T-cell (primary cell): ENCODE measurements around the gene GRM7. TPM values are rescaled to one million over a fixed set of nuclear protein-coding genes. Genes with fewer than 3 reads are reported as not detected.

Experiments used
- ATAC-seq, 4 experiments: fragments of 200-7000 bp in 3 of 4; fragments of 150-1000 bp in 1 of 4; cut with Tn5 transposase; replicated peaks in 1 of 4; 1 replicate in 3 of 4; 2 replicates in 1 of 4; pipeline ENCODE4 v1.10.0; 2021; ENCODE audit warnings: moderate library complexity in 3 of 4, mild to moderate bottlenecking in 2 of 4, moderate number of reproducible peaks in 1 of 4
- CTCF ChIA-PET, 2 donors: fragments of 300-600 bp; sonication (Branson Sonifier 250); formaldehyde crosslinking; loops; one replicate each; lab custom pipeline; 2022; ENCODE audit warnings: antibody characterized with exemption in 2 of 2; lab: Charles Lee
- POLR2A ChIA-PET, 2 donors: fragments of 300-600 bp; sonication (Branson Sonifier 250); formaldehyde crosslinking; loops; one replicate each; lab custom pipeline; 2022; ENCODE audit warnings: antibody characterized with exemption in 2 of 2; lab: Charles Lee
- DNase-seq, 35 experiments: peaks; one replicate each; pipeline versions ENCODE4 v3.0.0 to v3.0.0-alpha.2; 2013 to 2023
- H3K27ac ChIP-seq: one replicate; pipeline ENCODE4 v1.5.1; 2013; ENCODE audit warnings: low read length
- H3K27me3 ChIP-seq, 2 experiments: replicated peaks in 1 of 2; 1 replicate in 1 of 2; 2 replicates in 1 of 2; pipeline versions ENCODE4 v1.6.1 to v1.7.0; 2013; ENCODE audit warnings: low read length in 1 of 2, mixed read lengths in 1 of 2; ENCODE audit not compliant: control insufficient read depth in 2 of 2, insufficient read depth in 2 of 2; ENCODE audit errors: extremely low read depth in 1 of 2
- H3K36me3 ChIP-seq, 2 donors: 1 replicate in 1 of 2; 2 replicates in 1 of 2; pipeline versions ENCODE4 v1.6.1 to v1.7.0; 2013; ENCODE audit warnings: low read length in 1 of 2; ENCODE audit not compliant: control insufficient read depth in 2 of 2, insufficient read depth in 1 of 2; ENCODE audit errors: extremely low read depth in 1 of 2
- H3K4me1 ChIP-seq, 2 experiments: 1 replicate in 1 of 2; 2 replicates in 1 of 2; pipeline versions ENCODE4 v1.6.1 to v1.7.0; 2013; ENCODE audit warnings: low read length in 2 of 2, mixed read lengths in 1 of 2; ENCODE audit not compliant: insufficient read depth in 2 of 2, control insufficient read depth in 1 of 2; ENCODE audit errors: extremely low read depth in 1 of 2
- H3K4me3 ChIP-seq, 2 donors: 1 replicate in 1 of 2; 2 replicates in 1 of 2; pipeline versions ENCODE4 v1.5.1 to v1.7.0; 2013; ENCODE audit warnings: mild to moderate bottlenecking in 2 of 2, low read length in 1 of 2, moderate library complexity in 1 of 2; ENCODE audit not compliant: control insufficient read depth in 1 of 2; ENCODE audit errors: extremely low read depth in 1 of 2
- H3K9me3 ChIP-seq: 2 replicates; pipeline ENCODE4 v1.7.0; 2013
- H3K27ac Mint-ChIP-seq, 2 donors: one replicate each; pipeline ENCODE4 v1.8.0; 2020 to 2021; ENCODE audit warnings: mild to moderate bottlenecking in 2 of 2, mixed read lengths in 2 of 2
- H3K27me3 Mint-ChIP-seq, 2 donors: one replicate each; pipeline ENCODE4 v1.8.0; 2021 to 2022; ENCODE audit warnings: mixed read lengths in 2 of 2
- H3K36me3 Mint-ChIP-seq: one replicate; pipeline ENCODE4 v1.8.0; 2021; ENCODE audit warnings: mixed read lengths
- H3K4me1 Mint-ChIP-seq, 3 donors: one replicate each; pipeline ENCODE4 v1.8.0; 2020 to 2022; ENCODE audit warnings: mixed read lengths in 3 of 3, mild to moderate bottlenecking in 1 of 3
- H3K4me3 Mint-ChIP-seq, 3 donors: one replicate each; pipeline ENCODE4 v1.8.0; 2020 to 2022; ENCODE audit warnings: mild to moderate bottlenecking in 3 of 3, mixed read lengths in 3 of 3, moderate library complexity in 3 of 3
- H3K9me3 Mint-ChIP-seq, 3 donors: one replicate each; pipeline ENCODE4 v1.8.0; 2020 to 2022; ENCODE audit warnings: mixed read lengths in 3 of 3
- WGBS: methylation state at CpG from one replicate; pipeline ENCODE4 v1.1.5; 2013; ENCODE audit warnings: missing lambda C conversion rate; ENCODE audit not compliant: insufficient coverage; 5-methylcytosine and 5-hydroxymethylcytosine counted together
- total RNA-seq, 35 experiments: library from RNA in 6 of 35; stranded (reverse) in 6 of 35; fragments of 120-200 nt in 1 of 35; gene quantifications; one replicate each; pipeline versions ENCODE4 v1.2.1 to v1.2.4 and lab custom pipeline; 2013 to 2026

The GRM7 gene
- total RNA-seq, 5 donors from 2014 or later (not counting 1 experiment from before 2014, with no cell fraction given), result not detected

GRCh38 chr3:7733933-7734332 is 873.0 kb downstream of the GRM7 start:
- Mint-ChIP-seq H3K27me3 (no peaks in the 10 kb centered on the region), H3K27ac (no peak overlapping the region), H3K36me3 (no peaks in the 10 kb centered on the region), H3K4me1 (no peaks in the 10 kb centered on the region), H3K4me3 (no peak overlapping the region), H3K9me3 (peaks cover 0 to 3% (median 0%) of the 10 kb centered on the region in 3 donors)
- H3K27me3 ChIP-seq, result no peaks in the 10 kb centered on the region
- DNase-seq, result no peak
- no peak for ATAC-seq
- WGBS, result no CpG with 5 or more reads among the region's 1 CpG
- no peak overlapping the region for H3K4me3 ChIP-seq
- H3K9me3 ChIP-seq, result no peaks in the 10 kb centered on the region
- ChIA-PET CTCF (no interaction called here), POLR2A (no interaction called here)
- H3K4me1 ChIP-seq, result no peaks in the 10 kb centered on the region
- H3K36me3 ChIP-seq, result no peaks in the 10 kb centered on the region
- no peak overlapping the region for H3K27ac ChIP-seq

- Mint-ChIP-seq H3K27me3 (no peaks in the 10 kb centered on the region), H3K4me3 (no peak overlapping the region), H3K4me1 (no peaks in the 10 kb centered on the region), H3K27ac (no peak overlapping the region), H3K9me3 (peaks cover 0 to 3% (median 0%) of the 10 kb centered on the region in 3 donors), H3K36me3 (no peaks in the 10 kb centered on the region)
- POLR2A ChIA-PET, result no interaction called here
- no peaks in the 10 kb centered on the region for H3K36me3 ChIP-seq
- H3K9me3 ChIP-seq, result no peaks in the 10 kb centered on the region
- H3K4me3 ChIP-seq, result no peak overlapping the region
- H3K27me3 ChIP-seq, result no peaks in the 10 kb centered on the region
- H3K27ac ChIP-seq, result no peak overlapping the region
- DNase-seq, result no peak
- no peak for ATAC-seq
- no peaks in the 10 kb centered on the region for H3K4me1 ChIP-seq
- CTCF ChIA-PET, result no interaction called here
Measured at GRCh38 chr3:7734456-7734855, 873.5 kb downstream of the GRM7 start.

- no peaks in the 10 kb centered on the region for H3K27me3 Mint-ChIP-seq
- CTCF ChIA-PET, result no interaction called here
Measured at GRCh38 chr3:7737263-7737662, 876.3 kb downstream of the GRM7 start.

GRCh38 chr3:7739754-7740153 is 878.8 kb downstream of the GRM7 start:
- H3K9me3 Mint-ChIP-seq, result peaks cover 3 to 6% (median 6%) of the 10 kb centered on the region in 3 donors
- Histone ChIP-seq H3K36me3 (no peaks in the 10 kb centered on the region), H3K27ac (no peak overlapping the region), H3K4me3 (no peak overlapping the region), H3K9me3 (no peaks in the 10 kb centered on the region), H3K27me3 (no peaks in the 10 kb centered on the region), H3K4me1 (no peaks in the 10 kb centered on the region)
- POLR2A ChIA-PET, result no interaction called here
- no peak overlapping the region for H3K27ac Mint-ChIP-seq
- no CpG with 5 or more reads among the region's 2 CpGs for WGBS
- H3K27me3 Mint-ChIP-seq, result no peaks in the 10 kb centered on the region
- no peak for DNase-seq
- no peaks in the 10 kb centered on the region for H3K4me1 Mint-ChIP-seq
- no peak overlapping the region for H3K4me3 Mint-ChIP-seq
- H3K36me3 Mint-ChIP-seq, result no peaks in the 10 kb centered on the region
- ATAC-seq, result no peak
- CTCF ChIA-PET, result no interaction called here

More at GRCh38 chr3:7737263-7737662, 876.3 kb downstream of the GRM7 start:
- no CpG with 5 or more reads among the region's 1 CpG for WGBS
- no peaks in the 10 kb centered on the region for H3K27me3 ChIP-seq
- no peaks in the 10 kb centered on the region for H3K4me1 Mint-ChIP-seq
- ATAC-seq (no peak), DNase-seq (no peak)
- POLR2A ChIA-PET, result no interaction called here
- H3K9me3 ChIP-seq, result no peaks in the 10 kb centered on the region
- no peak overlapping the region for H3K27ac Mint-ChIP-seq
- no peaks in the 10 kb centered on the region for H3K36me3 Mint-ChIP-seq
- H3K9me3 Mint-ChIP-seq, result peaks cover 0 to 3% (median 0%) of the 10 kb centered on the region in 3 donors
- no peak overlapping the region for H3K27ac ChIP-seq
- no peaks in the 10 kb centered on the region for H3K36me3 ChIP-seq
- H3K4me3 ChIP-seq, result no peak overlapping the region
- H3K4me1 ChIP-seq, result no peaks in the 10 kb centered on the region
- H3K4me3 Mint-ChIP-seq, result no peak overlapping the region

GRCh38 chr3:7740458-7740857 is 879.5 kb downstream of the GRM7 start:
- no peaks in the 10 kb centered on the region for H3K36me3 Mint-ChIP-seq
- ATAC-seq, result no peak
- ChIA-PET CTCF (no interaction called here), POLR2A (no interaction called here)
- H3K4me1 ChIP-seq, result no peaks in the 10 kb centered on the region
- H3K4me3 Mint-ChIP-seq, result no peak overlapping the region
- no peaks in the 10 kb centered on the region for H3K9me3 ChIP-seq
- no peaks in the 10 kb centered on the region for H3K4me1 Mint-ChIP-seq
- no peaks in the 10 kb centered on the region for H3K27me3 Mint-ChIP-seq
- DNase-seq, result no peak
- WGBS, result 81% methylated on average over 3 of the region's 12 CpGs
- peaks cover 3 to 6% (median 6%) of the 10 kb centered on the region in 3 donors for H3K9me3 Mint-ChIP-seq
- H3K27me3 ChIP-seq, result no peaks in the 10 kb centered on the region
- no peak overlapping the region for H3K27ac Mint-ChIP-seq
- no peak overlapping the region for H3K4me3 ChIP-seq
- H3K27ac ChIP-seq, result no peak overlapping the region
- H3K36me3 ChIP-seq, result no peaks in the 10 kb centered on the region

GRCh38 chr3:7744850-7745249 is 883.9 kb downstream of the GRM7 start:
- H3K27ac ChIP-seq, result no peak overlapping the region
- DNase-seq, result no peak
- no peak overlapping the region for H3K4me3 Mint-ChIP-seq
- CTCF ChIA-PET, result interaction anchor here in 1 of 2 donors (0.5 kb wide), 1 partner anchor 16 kb away, joined by 3 read pairs; no protein-coding TSS in a partner anchor
- H3K27me3 ChIP-seq, result no peaks in the 10 kb centered on the region
- H3K36me3 Mint-ChIP-seq, result no peaks in the 10 kb centered on the region
- H3K9me3 ChIP-seq, result no peaks in the 10 kb centered on the region
- POLR2A ChIA-PET, result no interaction called here
- H3K4me1 ChIP-seq, result no peaks in the 10 kb centered on the region
- H3K36me3 ChIP-seq, result no peaks in the 10 kb centered on the region
- ATAC-seq, result no peak
- H3K4me1 Mint-ChIP-seq, result no peaks in the 10 kb centered on the region
- peaks cover 0 to 10% (median 6%) of the 10 kb centered on the region in 3 donors for H3K9me3 Mint-ChIP-seq
- no peak overlapping the region for H3K4me3 ChIP-seq
- no peak overlapping the region for H3K27ac Mint-ChIP-seq
- peaks cover 3 to 5% of the 10 kb centered on the region in 2 donors for H3K27me3 Mint-ChIP-seq

GRCh38 chr3:7745711-7746110 is 884.8 kb downstream of the GRM7 start:
- Mint-ChIP-seq H3K4me3 (no peak overlapping the region), H3K9me3 (peaks cover 0 to 10% (median 6%) of the 10 kb centered on the region in 3 donors), H3K27me3 (peaks cover 3 to 5% of the 10 kb centered on the region in 2 donors), H3K27ac (no peak overlapping the region), H3K4me1 (no peaks in the 10 kb centered on the region), H3K36me3 (no peaks in the 10 kb centered on the region)
- ChIA-PET POLR2A (no interaction called here), CTCF (no interaction called here)
- no peaks in the 10 kb centered on the region for H3K9me3 ChIP-seq
- H3K4me3 ChIP-seq, result no peak overlapping the region
- no peak overlapping the region for H3K27ac ChIP-seq
- no peak for ATAC-seq
- H3K27me3 ChIP-seq, result no peaks in the 10 kb centered on the region
- H3K4me1 ChIP-seq, result no peaks in the 10 kb centered on the region
- no peaks in the 10 kb centered on the region for H3K36me3 ChIP-seq
- no CpG with 5 or more reads among the region's 1 CpG for WGBS
- no peak for DNase-seq
